Transverse colon (tissue), 4 donors: Measurements from ENCODE around the gene MEGF9.

Source experiments
- CTCF ChIP-seq, 5 experiments: fragments of 200-600 bp in 3 of 5; fragments of 450-650 bp in 2 of 5; sonication (generic) in 3 of 5; IDR thresholded peaks; 1 replicate in 2 of 5; 2 replicates in 3 of 5; pipeline ENCODE4 v1.5.1; 2016 to 2017; ENCODE audit warnings: antibody characterized with exemption in 5 of 5, inconsistent platforms in 3 of 5, mild to moderate bottlenecking in 2 of 5, moderate library complexity in 1 of 5
- EP300 ChIP-seq: sonication (generic); formaldehyde crosslinking; IDR thresholded peaks from one replicate; pipeline ENCODE4 v1.6.1; 2017; ENCODE audit warnings: antibody characterized with exemption, low read depth
- POLR2A ChIP-seq: fragments of 450-650 bp; IDR thresholded peaks from one replicate; pipeline ENCODE4 v1.6.1; 2016; ENCODE audit warnings: antibody characterized with exemption, mild to moderate bottlenecking, moderate library complexity
- POLR2AphosphoS5 ChIP-seq, 3 donors: sonication (generic); formaldehyde crosslinking; IDR thresholded peaks; one replicate each; pipeline ENCODE4 v1.6.1; 2016; ENCODE audit warnings: antibody characterized with exemption in 3 of 3

DNA sequence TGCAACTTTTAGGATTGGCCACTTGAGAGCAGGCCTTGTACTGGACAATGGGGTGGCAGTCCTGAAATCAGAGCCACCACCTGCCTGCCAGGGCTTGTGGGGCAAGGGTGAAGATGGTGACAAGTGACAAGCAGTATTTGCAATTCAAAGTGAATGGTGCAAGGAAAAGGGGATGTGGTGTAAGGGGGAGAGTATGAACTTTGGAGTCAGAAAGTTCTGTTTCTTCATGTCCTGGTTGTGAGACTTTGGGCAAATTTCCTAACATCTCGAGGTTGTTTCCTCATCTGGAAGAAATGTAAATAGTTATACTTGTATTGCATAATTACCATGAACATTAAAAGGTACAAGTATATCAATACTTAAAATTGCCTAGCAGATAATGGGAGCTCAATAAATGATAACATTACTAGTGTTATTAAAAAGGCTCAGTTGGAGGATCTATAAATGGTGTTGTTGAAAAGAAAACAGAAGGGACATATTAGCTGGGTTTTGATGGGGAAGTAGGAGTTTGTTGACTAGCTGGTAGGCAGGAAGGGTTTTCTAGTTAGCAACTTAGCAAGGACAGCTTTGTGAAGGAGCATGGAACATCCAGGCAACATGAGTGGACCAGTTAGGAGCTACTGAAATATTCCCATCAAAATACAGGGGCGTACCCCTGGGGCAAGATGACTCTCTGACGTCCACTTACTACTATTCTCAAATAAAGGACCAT, 21.3 kb upstream of the MEGF9 start:
- TF ChIP-seq POLR2AphosphoS5 (IDR thresholded peaks at IDR 0.05), result no peak
- no peak for TF ChIP-seq EP300
- TF ChIP-seq CTCF (IDR thresholded peaks at IDR 0.05), result no peak
- TF ChIP-seq POLR2A, result no peak
